ENCODE data around the gene ST8SIA6. TPM values are rescaled to one million over a fixed set of nuclear protein-coding genes. Genes with fewer than 3 reads are reported as not detected.

ST8SIA6 gene
- total and polyA plus RNA-seq, 9 of the 15 experiments (the other 6 are each of a cell fraction or from before 2014, with no cell fraction given): 0.69 to 6.7 (median 5.0) TPM

DNA sequence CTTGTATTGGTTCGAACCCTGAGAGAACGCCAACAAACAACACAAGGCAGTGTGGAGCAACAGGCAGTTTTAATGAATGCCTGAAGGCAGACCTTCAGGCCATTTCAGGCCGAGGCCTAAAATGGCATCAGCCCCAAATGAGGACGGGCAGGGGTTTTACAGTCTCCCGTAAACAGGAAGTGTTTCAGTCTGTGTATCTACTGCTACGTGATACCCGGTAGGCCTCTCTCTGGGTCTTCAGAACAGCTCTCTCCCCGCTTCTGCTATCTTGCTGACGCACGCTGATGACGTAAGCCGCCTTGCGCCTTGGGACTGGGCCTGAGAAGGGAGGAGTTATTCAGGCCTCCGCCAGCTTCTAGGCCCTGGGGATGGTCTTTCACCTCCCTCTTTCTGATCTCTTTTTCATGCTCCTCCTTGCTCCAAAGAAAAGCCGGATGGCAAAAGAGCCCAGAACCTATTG, 67.7 kb downstream of the ST8SIA6 start (continued):
- peak; percentile 61; the same call in 1 of the 2 replicates for TF ChIP-seq ELF1 (tag; IDR thresholded peaks at IDR 0.05)
- TF ChIP-seq TAF15 (IDR thresholded peaks at IDR 0.05; ENCODE audit: low read depth, low read length): no peak
- TF ChIP-seq CXXC5 (CRISPR knock-in tag; IDR thresholded peaks at IDR 0.05): no peak
- TF ChIP-seq ZFX (CRISPR knock-in tag; IDR thresholded peaks at IDR 0.05): no peak
- no peak for TF ChIP-seq CCAR2 (IDR thresholded peaks at IDR 0.05; ENCODE audit: low read depth, low read length)
- TF ChIP-seq, protein P1, sequence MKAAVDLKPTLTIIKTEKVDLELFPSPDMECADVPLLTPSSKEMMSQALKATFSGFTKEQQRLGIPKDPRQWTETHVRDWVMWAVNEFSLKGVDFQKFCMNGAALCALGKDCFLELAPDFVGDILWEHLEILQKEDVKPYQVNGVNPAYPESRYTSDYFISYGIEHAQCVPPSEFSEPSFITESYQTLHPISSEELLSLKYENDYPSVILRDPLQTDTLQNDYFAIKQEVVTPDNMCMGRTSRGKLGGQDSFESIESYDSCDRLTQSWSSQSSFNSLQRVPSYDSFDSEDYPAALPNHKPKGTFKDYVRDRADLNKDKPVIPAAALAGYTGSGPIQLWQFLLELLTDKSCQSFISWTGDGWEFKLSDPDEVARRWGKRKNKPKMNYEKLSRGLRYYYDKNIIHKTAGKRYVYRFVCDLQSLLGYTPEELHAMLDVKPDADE (conservative IDR thresholded peaks at IDR 0.05; ENCODE audit: control insufficient read depth, low read depth, low read length): no peak
- TF ChIP-seq, protein P2, sequence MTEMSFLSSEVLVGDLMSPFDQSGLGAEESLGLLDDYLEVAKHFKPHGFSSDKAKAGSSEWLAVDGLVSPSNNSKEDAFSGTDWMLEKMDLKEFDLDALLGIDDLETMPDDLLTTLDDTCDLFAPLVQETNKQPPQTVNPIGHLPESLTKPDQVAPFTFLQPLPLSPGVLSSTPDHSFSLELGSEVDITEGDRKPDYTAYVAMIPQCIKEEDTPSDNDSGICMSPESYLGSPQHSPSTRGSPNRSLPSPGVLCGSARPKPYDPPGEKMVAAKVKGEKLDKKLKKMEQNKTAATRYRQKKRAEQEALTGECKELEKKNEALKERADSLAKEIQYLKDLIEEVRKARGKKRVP (CRISPR knock-in tag; IDR thresholded peaks at IDR 0.05): no peak
- no peak for TF ChIP-seq ADNP (tag; IDR thresholded peaks at IDR 0.05)
- no peak for TF ChIP-seq NFE2L1 (tag; IDR thresholded peaks at IDR 0.05; ENCODE audit: borderline replicate concordance, low read depth)
- TF ChIP-seq, protein P3, sequence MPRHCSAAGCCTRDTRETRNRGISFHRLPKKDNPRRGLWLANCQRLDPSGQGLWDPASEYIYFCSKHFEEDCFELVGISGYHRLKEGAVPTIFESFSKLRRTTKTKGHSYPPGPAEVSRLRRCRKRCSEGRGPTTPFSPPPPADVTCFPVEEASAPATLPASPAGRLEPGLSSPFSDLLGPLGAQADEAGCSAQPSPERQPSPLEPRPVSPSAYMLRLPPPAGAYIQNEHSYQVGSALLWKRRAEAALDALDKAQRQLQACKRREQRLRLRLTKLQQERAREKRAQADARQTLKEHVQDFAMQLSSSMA (CRISPR knock-in tag; IDR thresholded peaks at IDR 0.05): no peak
- TF ChIP-seq TCF7 (IDR thresholded peaks at IDR 0.05; ENCODE audit: borderline replicate concordance): no peak
- no peak for TF ChIP-seq MCM2 (IDR thresholded peaks at IDR 0.05; ENCODE audit: low read depth)
- TF ChIP-seq, protein P4, sequence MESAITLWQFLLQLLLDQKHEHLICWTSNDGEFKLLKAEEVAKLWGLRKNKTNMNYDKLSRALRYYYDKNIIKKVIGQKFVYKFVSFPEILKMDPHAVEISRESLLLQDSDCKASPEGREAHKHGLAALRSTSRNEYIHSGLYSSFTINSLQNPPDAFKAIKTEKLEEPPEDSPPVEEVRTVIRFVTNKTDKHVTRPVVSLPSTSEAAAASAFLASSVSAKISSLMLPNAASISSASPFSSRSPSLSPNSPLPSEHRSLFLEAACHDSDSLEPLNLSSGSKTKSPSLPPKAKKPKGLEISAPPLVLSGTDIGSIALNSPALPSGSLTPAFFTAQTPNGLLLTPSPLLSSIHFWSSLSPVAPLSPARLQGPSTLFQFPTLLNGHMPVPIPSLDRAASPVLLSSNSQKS (CRISPR knock-in tag; IDR thresholded peaks at IDR 0.05): no peak
- TF ChIP-seq, protein P5, sequence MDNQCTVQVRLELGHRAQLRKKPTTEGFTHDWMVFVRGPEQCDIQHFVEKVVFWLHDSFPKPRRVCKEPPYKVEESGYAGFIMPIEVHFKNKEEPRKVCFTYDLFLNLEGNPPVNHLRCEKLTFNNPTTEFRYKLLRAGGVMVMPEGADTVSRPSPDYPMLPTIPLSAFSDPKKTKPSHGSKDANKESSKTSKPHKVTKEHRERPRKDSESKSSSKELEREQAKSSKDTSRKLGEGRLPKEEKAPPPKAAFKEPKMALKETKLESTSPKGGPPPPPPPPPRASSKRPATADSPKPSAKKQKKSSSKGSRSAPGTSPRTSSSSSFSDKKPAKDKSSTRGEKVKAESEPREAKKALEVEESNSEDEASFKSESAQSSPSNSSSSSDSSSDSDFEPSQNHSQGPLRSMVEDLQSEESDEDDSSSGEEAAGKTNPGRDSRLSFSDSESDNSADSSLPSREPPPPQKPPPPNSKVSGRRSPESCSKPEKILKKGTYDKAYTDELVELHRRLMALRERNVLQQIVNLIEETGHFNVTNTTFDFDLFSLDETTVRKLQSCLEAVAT (IDR thresholded peaks at IDR 0.05): no peak
- no peak for TF ChIP-seq TBL1XR1 (IDR thresholded peaks at IDR 0.05; ENCODE audit: low read length in 2 of 2)
- no peak for TF ChIP-seq TGIF2 (CRISPR knock-in tag; IDR thresholded peaks at IDR 0.05)
- TF ChIP-seq RAD51 (IDR thresholded peaks at IDR 0.05; ENCODE audit: borderline replicate concordance, low read depth): no peak
- no peak for TF ChIP-seq KDM4B (IDR thresholded peaks at IDR 0.05; ENCODE audit: borderline replicate concordance in 2 of 2, low read depth in 1 of 2)
- TF ChIP-seq GABPA (tag; conservative IDR thresholded peaks at IDR 0.05; ENCODE audit: low read depth): no peak
- no peak for TF ChIP-seq TCF7L2 (IDR thresholded peaks at IDR 0.05; ENCODE audit: low read depth, low read length)
- no peak for TF ChIP-seq LARP7 (IDR thresholded peaks at IDR 0.05)
- peak; percentile 87 for TF ChIP-seq CREB1 (IDR thresholded peaks at IDR 0.05)
- TF ChIP-seq CREB1 (CRISPR knock-in tag; IDR thresholded peaks at IDR 0.05): no peak
- TF ChIP-seq ARID2 (IDR thresholded peaks at IDR 0.05): no peak
- TF ChIP-seq FOSL1 (tag; conservative IDR thresholded peaks at IDR 0.05): no peak

Measured in K562 (cell line).